H1 (cell line): ENCODE data around the gene TOP2A. TPM values are rescaled to one million over a fixed set of nuclear protein-coding genes. Genes with fewer than 3 reads are reported as not detected.

ENCODE experiments used
- CTCF ChIA-PET: fragments of 300-600 bp; sonication (Branson Sonifier 250); formaldehyde crosslinking; loops from one replicate; lab custom pipeline; 2021; ENCODE audit not compliant: partially characterized antibody; lab: Charles Lee
- POLR2A ChIA-PET: fragments of 300-600 bp; sonication (Branson Sonifier 250); formaldehyde crosslinking; loops from one replicate; lab custom pipeline; 2021; ENCODE audit warnings: inconsistent platforms; ENCODE audit not compliant: partially characterized antibody; lab: Charles Lee
- DNase-seq, 2 experiments: peaks; one replicate each; pipeline versions ENCODE4 v3.0.0 to v3.0.0-alpha.2; 2010 to 2022; ENCODE audit warnings: low spot score in 2 of 2, low read depth in 1 of 2, mixed read lengths in 1 of 2
- FAIRE-seq: peaks from 2 replicates; lab custom pipeline; 2011; peaks lifted over from hg19 to GRCh38; lab: Jason Lieb, UNC
- H2AFZ ChIP-seq: 2 replicates; pipeline ENCODE4 v1.8.1; 2012; ENCODE audit warnings: low read length, inconsistent platforms
- H2AK5ac ChIP-seq: 2 replicates; pipeline ENCODE4 v1.6.1; 2013; ENCODE audit warnings: low read depth, low read length
- H2BK120ac ChIP-seq: replicated peaks from 2 replicates; pipeline ENCODE3; 2013; ENCODE audit warnings: low read depth, low read length, inconsistent platforms
- H2BK12ac ChIP-seq: 2 replicates; pipeline ENCODE4 v1.6.1; 2013; ENCODE audit warnings: low read depth, low read length
- H2BK15ac ChIP-seq: 2 replicates; pipeline ENCODE4 v1.6.1; 2013; ENCODE audit warnings: low read length
- H2BK20ac ChIP-seq: 2 replicates; pipeline ENCODE4 v1.6.1; 2013; ENCODE audit warnings: low read length
- H2BK5ac ChIP-seq: 2 replicates; pipeline ENCODE4 v1.6.1; 2013; ENCODE audit warnings: low read depth, low read length
- H3K14ac ChIP-seq: 2 replicates; pipeline ENCODE4 v1.6.1; 2013; ENCODE audit warnings: inconsistent platforms; ENCODE audit not compliant: insufficient read length
- H3K18ac ChIP-seq: 2 replicates; pipeline ENCODE4 v1.6.1; 2013; ENCODE audit warnings: low read length; ENCODE audit errors: extremely low read depth
- H3K23ac ChIP-seq: 2 replicates; pipeline ENCODE4 v1.6.1; 2013; ENCODE audit warnings: inconsistent platforms; ENCODE audit not compliant: insufficient read length
- H3K23me2 ChIP-seq: 2 replicates; pipeline ENCODE4 v1.6.1; 2013; ENCODE audit warnings: low read depth, low read length
- H3K27ac ChIP-seq: 2 replicates; pipeline ENCODE4 v1.6.1; 2011; ENCODE audit warnings: low read depth, low read length, inconsistent platforms
- H3K27me3 ChIP-seq, 4 experiments: replicated peaks in 1 of 4; 1 replicate in 1 of 4; 2 replicates in 3 of 4; pipeline versions ENCODE4 v1.6.1 to v1.8.1; 2011 to 2013; ENCODE audit warnings: low read length in 3 of 4, mild to moderate bottlenecking in 3 of 4, inconsistent platforms in 2 of 4, mixed read lengths in 2 of 4, moderate library complexity in 1 of 4; ENCODE audit not compliant: control insufficient read depth in 3 of 4, insufficient read depth in 3 of 4; ENCODE audit errors: extremely low read depth in 1 of 4
- H3K36me3 ChIP-seq, 4 experiments: 2 replicates each; pipeline versions ENCODE4 v1.6.1 to v1.8.1; 2011 to 2013; ENCODE audit warnings: mild to moderate bottlenecking in 4 of 4, low read length in 3 of 4, moderate library complexity in 2 of 4, control low read depth in 1 of 4, inconsistent platforms in 1 of 4; ENCODE audit not compliant: insufficient read depth in 4 of 4, control insufficient read depth in 2 of 4
- H3K4ac ChIP-seq: replicated peaks from 2 replicates; pipeline ENCODE3; 2013; ENCODE audit warnings: low read length, low read depth, mixed read lengths, inconsistent platforms; ENCODE audit not compliant: insufficient read length
- H3K4me1 ChIP-seq, 4 experiments: replicated peaks in 1 of 4; 1 replicate in 1 of 4; 2 replicates in 3 of 4; pipeline versions ENCODE4 v1.6.1 to v1.8.1; 2011 to 2013; ENCODE audit warnings: low read length in 3 of 4, inconsistent platforms in 2 of 4, mixed read lengths in 1 of 4; ENCODE audit not compliant: insufficient read depth in 4 of 4, control insufficient read depth in 3 of 4
- H3K4me2 ChIP-seq, 2 experiments: 2 replicates each; pipeline versions ENCODE4 v1.6.1 to v1.8.1; 2011 to 2013; ENCODE audit warnings: low read depth in 2 of 2, low read length in 2 of 2, control low read depth in 1 of 2, inconsistent platforms in 1 of 2, mild to moderate bottlenecking in 1 of 2; ENCODE audit not compliant: insufficient read depth in 1 of 2
- H3K4me3 ChIP-seq, 4 experiments: fragments of 200-600, 300-600 bp in 1 of 4; sonication (generic), shearing (Covaris generic), sonication (Bioruptor Twin) in 1 of 4; 2 replicates each; pipeline versions ENCODE4 v1.5.1 to v1.8.1; 2011 to 2016; ENCODE audit warnings: low read length in 4 of 4, low read depth in 3 of 4, control low read depth in 2 of 4, inconsistent platforms in 2 of 4, mild to moderate bottlenecking in 2 of 4, mixed read lengths in 1 of 4, moderate library complexity in 1 of 4; ENCODE audit not compliant: insufficient read depth in 2 of 4; ENCODE audit errors: extremely low read depth in 1 of 4
- H3K56ac ChIP-seq: replicated peaks from 2 replicates; pipeline ENCODE3; 2013; ENCODE audit warnings: low read depth, mild to moderate bottlenecking, mixed read lengths, low read length, inconsistent platforms; ENCODE audit not compliant: insufficient read length
- H3K79me1 ChIP-seq: 2 replicates; pipeline ENCODE4 v1.6.1; 2013; ENCODE audit warnings: low read depth, low read length, control low read depth
- H3K79me2 ChIP-seq, 2 experiments: 2 replicates each; pipeline versions ENCODE4 v1.6.1 to v1.8.1; 2012 to 2013; ENCODE audit warnings: low read length in 2 of 2, mild to moderate bottlenecking in 2 of 2, inconsistent platforms in 1 of 2; ENCODE audit not compliant: insufficient read depth in 2 of 2, control insufficient read depth in 1 of 2
- H3K9ac ChIP-seq, 4 experiments: replicated peaks in 1 of 4; 1 replicate in 1 of 4; 2 replicates in 3 of 4; pipeline versions ENCODE4 v1.6.1 to v1.8.1; 2011 to 2013; ENCODE audit warnings: low read depth in 3 of 4, low read length in 3 of 4, control low read depth in 2 of 4, mild to moderate bottlenecking in 2 of 4, moderate library complexity in 2 of 4, inconsistent platforms in 1 of 4; ENCODE audit errors: extremely low read depth in 1 of 4
- H3K9me3 ChIP-seq, 2 experiments: 2 replicates each; pipeline versions ENCODE4 v1.6.1 to v1.8.1; 2012 to 2013; ENCODE audit warnings: mild to moderate bottlenecking in 2 of 2, moderate library complexity in 2 of 2, control low read depth in 1 of 2, inconsistent platforms in 1 of 2, low read depth in 1 of 2, low read length in 1 of 2, mixed read lengths in 1 of 2; ENCODE audit not compliant: insufficient read depth in 2 of 2
- H4K20me1 ChIP-seq, 2 experiments: replicated peaks in 1 of 2; 2 replicates each; pipeline versions ENCODE3 to v1.8.1; 2011 to 2013; ENCODE audit warnings: inconsistent platforms in 2 of 2, low read length in 2 of 2, mild to moderate bottlenecking in 1 of 2; ENCODE audit not compliant: insufficient read depth in 2 of 2, control insufficient read depth in 1 of 2
- H4K5ac ChIP-seq: 2 replicates; pipeline ENCODE4 v1.6.1; 2013; ENCODE audit warnings: low read length, low read depth, mixed read lengths, inconsistent platforms; ENCODE audit not compliant: insufficient read length
- H4K8ac ChIP-seq: 2 replicates; pipeline ENCODE4 v1.8.0; 2013; ENCODE audit warnings: mild to moderate bottlenecking, moderate library complexity, low read length, inconsistent platforms; ENCODE audit not compliant: insufficient read depth; ENCODE audit errors: extremely low read depth
- H4K91ac ChIP-seq: replicated peaks from 2 replicates; pipeline ENCODE3; 2013; ENCODE audit warnings: low read length, mixed read lengths, inconsistent platforms; ENCODE audit not compliant: insufficient read length
- CTBP2 ChIP-seq: IDR thresholded peaks from 2 replicates; pipeline ENCODE4 v1.7.0; 2011; ENCODE audit warnings: borderline replicate concordance, mild to moderate bottlenecking, moderate library complexity, mixed read lengths, low read length; ENCODE audit not compliant: insufficient read depth, insufficient read length
- HDAC2 ChIP-seq, 2 experiments: fragments of 300-600 bp in 1 of 2; sonication (generic) in 1 of 2; IDR thresholded peaks; 2 replicates each; pipeline ENCODE4 v1.6.1; 2011 to 2012; ENCODE audit warnings: low read depth in 2 of 2, low read length in 2 of 2, mild to moderate bottlenecking in 2 of 2, moderate library complexity in 2 of 2, borderline replicate concordance in 1 of 2, inconsistent platforms in 1 of 2
- KDM1A ChIP-seq: fragments of 200-600, 300-600 bp; sonication (generic); IDR thresholded peaks from 2 replicates; pipeline ENCODE4 v1.7.1; 2016; ENCODE audit warnings: mild to moderate bottlenecking, low read length, borderline replicate concordance
- POLR2AphosphoS5 ChIP-seq: IDR thresholded peaks from 2 replicates; pipeline ENCODE4 v1.6.1; 2011; ENCODE audit warnings: low read depth, low read length
- RBBP5 ChIP-seq: IDR thresholded peaks from 2 replicates; pipeline ENCODE4 v1.7.1; 2012; ENCODE audit warnings: low read depth, mild to moderate bottlenecking, inconsistent platforms, low read length, moderate library complexity, borderline replicate concordance
- RNF2 ChIP-seq: fragments of 200-900, 300-1000 bp; sonication (generic); IDR thresholded peaks from 2 replicates; pipeline ENCODE4 v1.7.1; 2016; ENCODE audit warnings: borderline replicate concordance, low read depth, mild to moderate bottlenecking, antibody characterized with exemption, low read length; ENCODE audit not compliant: poor library complexity, severe bottlenecking; ENCODE audit errors: missing control alignments
- SIRT6 ChIP-seq: IDR thresholded peaks from one replicate; pipeline ENCODE4 v1.7.1; 2012; ENCODE audit warnings: low read length, inconsistent platforms
- WGBS, 2 experiments: shearing (Covaris generic) in 1 of 2; methylation state at CpG; one replicate each; pipeline versions ENCODE4 v1.1.6 to v1.1.7; 2013 to 2015; ENCODE audit warnings: low lambda C conversion rate in 2 of 2, mixed read lengths in 2 of 2, inconsistent platforms in 1 of 2, low coverage in 1 of 2, missing lambda C conversion rate in 1 of 2; ENCODE audit not compliant: insufficient replicate concordance in 2 of 2, insufficient coverage in 1 of 2, insufficient read length in 1 of 2; ENCODE audit errors: extremely low coverage in 1 of 2, missing lambda C conversion rate in 1 of 2; 5-methylcytosine and 5-hydroxymethylcytosine counted together
- polyA plus RNA-seq, 7 experiments: library from polyadenylated mRNA; depleted of rRNA in 3 of 7; stranded (reverse) in 5 of 7; unstranded in 2 of 7; fragments of >200 nt in 5 of 7; fragments of 200-250 nt in 2 of 7; gene quantifications; 1 replicate in 5 of 7; 2 replicates in 1 of 7; 4 replicates in 1 of 7; pipeline versions ENCODE4 v1.2.1 to v1.2.3, GENCODE V29; 2011 to 2013; ENCODE audit warnings: missing spikeins in 2 of 7, mixed read lengths in 2 of 7
- total RNA-seq: library from RNA; stranded (reverse); fragmentation: NEBNext Ultra II Directional; extraction: Animal tissue kit (Norgen Biotek cat#: 25700); gene quantifications from 2 replicates; pipeline ENCODE4 v1.2.1, GENCODE V29; 2021
- TF ChIP-seq, protein P1 (sequence below): IDR thresholded peaks from 2 replicates; pipeline ENCODE4 v1.6.1; 2011; ENCODE audit warnings: low read depth, mild to moderate bottlenecking, low read length; ENCODE audit not compliant: insufficient read depth
- TF ChIP-seq, protein P2 (sequence below), 3 experiments: IDR thresholded peaks; 1 replicate in 2 of 3; 2 replicates in 1 of 3; pipeline versions ENCODE4 v1.5.1 to v1.6.1; 2011; ENCODE audit warnings: low read length in 3 of 3, mild to moderate bottlenecking in 3 of 3, inconsistent platforms in 2 of 3, low read depth in 1 of 3, moderate library complexity in 1 of 3; ENCODE audit not compliant: insufficient read depth in 1 of 3; ENCODE audit errors: control extremely low read depth in 1 of 3

The TOP2A gene
- total and polyA plus RNA-seq, 2 of the 8 experiments (the other 6 are each of a cell fraction or from before 2014, with no cell fraction given) = 83.1 to 291 TPM

DNA sequence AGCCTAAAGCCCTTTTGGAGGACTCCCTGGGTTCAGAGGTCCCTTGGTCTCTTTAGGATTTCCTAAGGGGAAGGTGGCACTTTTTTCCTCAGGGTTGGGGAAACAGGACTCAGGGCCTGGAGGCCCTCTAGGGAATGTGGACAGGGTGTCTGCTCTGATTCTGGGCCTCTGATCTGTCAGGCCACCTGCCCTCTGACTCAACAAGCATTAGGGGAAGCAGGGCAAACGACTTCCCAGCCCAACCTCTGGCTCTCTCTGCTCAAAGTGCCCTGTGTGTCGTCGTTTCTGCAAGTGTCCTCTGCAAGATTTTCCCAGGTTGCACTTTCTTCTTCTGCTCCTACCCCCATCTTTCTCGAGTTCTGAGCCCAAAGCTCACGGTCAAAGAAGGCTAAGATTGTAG, 18.9 kb upstream of the TOP2A start:
- 80% methylated on average over 5 of the region's 5 CpGs; no CpG with 5 or more reads in 1 of the 2 experiments for WGBS, 2 experiments
- TF ChIP-seq CTBP2 = no peak
- no peak for TF ChIP-seq HDAC2 (IDR thresholded peaks at IDR 0.05; ENCODE audit: borderline replicate concordance in 1 of 2, low read depth in 2 of 2, low read length in 2 of 2)
- TF ChIP-seq RBBP5 = no peak
- TF ChIP-seq, protein P1, sequence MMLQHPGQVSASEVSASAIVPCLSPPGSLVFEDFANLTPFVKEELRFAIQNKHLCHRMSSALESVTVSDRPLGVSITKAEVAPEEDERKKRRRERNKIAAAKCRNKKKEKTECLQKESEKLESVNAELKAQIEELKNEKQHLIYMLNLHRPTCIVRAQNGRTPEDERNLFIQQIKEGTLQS = no peak
- no peak for TF ChIP-seq SIRT6
- TF ChIP-seq, protein P2, sequence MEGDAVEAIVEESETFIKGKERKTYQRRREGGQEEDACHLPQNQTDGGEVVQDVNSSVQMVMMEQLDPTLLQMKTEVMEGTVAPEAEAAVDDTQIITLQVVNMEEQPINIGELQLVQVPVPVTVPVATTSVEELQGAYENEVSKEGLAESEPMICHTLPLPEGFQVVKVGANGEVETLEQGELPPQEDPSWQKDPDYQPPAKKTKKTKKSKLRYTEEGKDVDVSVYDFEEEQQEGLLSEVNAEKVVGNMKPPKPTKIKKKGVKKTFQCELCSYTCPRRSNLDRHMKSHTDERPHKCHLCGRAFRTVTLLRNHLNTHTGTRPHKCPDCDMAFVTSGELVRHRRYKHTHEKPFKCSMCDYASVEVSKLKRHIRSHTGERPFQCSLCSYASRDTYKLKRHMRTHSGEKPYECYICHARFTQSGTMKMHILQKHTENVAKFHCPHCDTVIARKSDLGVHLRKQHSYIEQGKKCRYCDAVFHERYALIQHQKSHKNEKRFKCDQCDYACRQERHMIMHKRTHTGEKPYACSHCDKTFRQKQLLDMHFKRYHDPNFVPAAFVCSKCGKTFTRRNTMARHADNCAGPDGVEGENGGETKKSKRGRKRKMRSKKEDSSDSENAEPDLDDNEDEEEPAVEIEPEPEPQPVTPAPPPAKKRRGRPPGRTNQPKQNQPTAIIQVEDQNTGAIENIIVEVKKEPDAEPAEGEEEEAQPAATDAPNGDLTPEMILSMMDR (IDR thresholded peaks at IDR 0.05; ENCODE audit: control extremely low read depth in 1 of 3, insufficient read depth in 1 of 3, low read depth in 1 of 3, low read length in 3 of 3) = no peak
- TF ChIP-seq KDM1A = no peak
- TF ChIP-seq RNF2 = no peak
- no peak for TF ChIP-seq POLR2AphosphoS5

More for the DNA sequence above, 18.9 kb upstream of the TOP2A start:
- H4K20me1 ChIP-seq = no peaks in the 10 kb centered on the region
- no peak overlapping the region for H2BK120ac ChIP-seq
- H3K18ac ChIP-seq = no peak overlapping the region
- H3K14ac ChIP-seq = no peak overlapping the region
- H3K4me2 ChIP-seq = no peak overlapping the region
- H2BK12ac ChIP-seq = no peak overlapping the region
- no peak for FAIRE-seq
- no peak for DNase-seq
- no peak overlapping the region for H2BK5ac ChIP-seq
- H3K79me1 ChIP-seq = no peaks in the 10 kb centered on the region
- H2BK15ac ChIP-seq = no peak overlapping the region
- H4K8ac ChIP-seq = no peak overlapping the region
- no peak overlapping the region for H4K5ac ChIP-seq
- no peak overlapping the region for H3K27ac ChIP-seq
- H3K79me2 ChIP-seq = no peaks in the 10 kb centered on the region
- no peak overlapping the region for H3K4me3 ChIP-seq
- H2AFZ ChIP-seq = no peak overlapping the region
- H3K27me3 ChIP-seq = no peaks in the 10 kb centered on the region
- H3K9ac ChIP-seq = no peak overlapping the region
- H4K91ac ChIP-seq = no peak overlapping the region
- H2BK20ac ChIP-seq = no peak overlapping the region
- no peak overlapping the region for H3K23ac ChIP-seq
- no peaks in the 10 kb centered on the region for H3K9me3 ChIP-seq
- H2AK5ac ChIP-seq = no peak overlapping the region
- no peak overlapping the region for H3K4ac ChIP-seq
- H3K56ac ChIP-seq = no peak overlapping the region
- no peaks in the 10 kb centered on the region; the same call in 1 of the 2 replicates for H3K23me2 ChIP-seq
- H3K4me1 ChIP-seq = peaks cover 0 to 3% (median 2%) of the 10 kb centered on the region in 4 experiments; a peak in 4 of 7 replicates
- CTCF ChIA-PET = interaction anchor here (0.9 to 28.2 kb wide), 7 partner anchors 16 to 128 kb away, joined by 3 to 739 read pairs (median 3); partner anchors contain the start of gene CCR7
- no peaks in the 10 kb centered on the region for H3K36me3 ChIP-seq
- POLR2A ChIA-PET = interaction anchor here (1.3 kb wide), 1 partner anchor 19 kb away, joined by 5 read pairs; the partner anchor contains the start of gene TOP2A
